GM21367 (cell line): Measurements from ENCODE around the gene ZNF641.

Experiments used
- ATAC-seq: cut with Tn5 transposase; IDR thresholded peaks from one replicate; pipeline ENCODE4 v1.9.1; 2021; ENCODE audit not compliant: unreplicated experiment

Gene ZNF641

DNA sequence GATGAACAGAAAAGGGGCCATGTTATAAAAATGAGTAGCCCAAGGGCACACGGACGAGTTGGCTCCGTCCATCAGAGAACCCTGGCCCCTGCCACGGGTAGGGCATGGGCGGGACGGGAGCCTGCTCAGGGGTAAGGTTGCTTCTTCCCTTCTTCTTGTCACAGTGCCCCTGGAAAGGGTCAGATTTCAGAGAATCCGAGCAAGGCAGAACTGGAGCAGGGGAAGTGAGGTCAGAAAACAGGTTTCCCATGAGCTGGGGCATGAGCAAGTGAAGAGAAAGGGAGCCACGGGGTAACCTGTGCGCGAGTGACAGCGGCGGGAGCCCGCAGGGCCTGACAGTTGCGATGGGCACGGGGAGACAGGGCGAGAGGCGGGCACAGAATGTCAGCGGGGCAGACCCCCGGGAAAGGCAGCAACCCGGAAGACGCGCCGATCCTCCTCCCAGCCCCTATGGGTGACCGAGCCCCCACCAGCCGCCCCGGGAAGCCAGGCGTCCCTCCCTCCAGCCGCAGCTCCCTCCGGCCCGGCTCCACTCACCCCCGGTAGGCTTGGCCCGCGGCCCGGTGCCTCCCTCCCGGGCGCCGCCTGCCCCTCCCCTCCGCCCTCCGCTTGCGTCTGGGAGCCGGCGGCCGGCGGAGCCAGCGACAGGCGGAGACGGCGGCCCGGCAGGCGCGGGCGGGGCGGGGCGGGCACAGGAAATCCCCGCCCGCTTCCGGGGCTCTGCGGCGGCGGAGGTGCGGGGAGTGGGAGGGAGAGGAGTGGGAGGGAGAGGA lies at the start of gene ZNF641:
Gene ZNF641, minus strand, starts transcription at position 671 of the 773 bp plus-strand sequence. CDS start 2,829 bp downstream, outside the sequence.
- peak; percentile 78 for ATAC-seq

DNA sequence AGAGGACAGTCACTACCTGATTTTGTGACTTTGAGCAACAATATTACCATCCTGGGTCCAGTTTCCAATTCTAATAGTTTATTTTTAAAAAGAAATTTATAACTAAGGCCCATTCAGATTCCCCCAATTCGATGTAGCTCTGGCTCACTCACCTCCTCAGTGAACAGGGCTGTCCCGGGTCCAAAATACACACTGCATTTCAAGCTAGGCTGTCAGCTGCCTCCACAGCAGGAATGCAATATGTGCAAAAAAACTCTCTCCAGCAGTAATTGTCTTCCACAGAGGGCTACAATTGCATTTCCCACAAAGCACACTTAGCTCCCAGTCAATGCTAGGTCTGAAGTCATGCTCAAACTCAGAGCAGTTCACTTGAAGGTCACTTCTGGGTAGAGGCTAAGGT lies 39.3 kb upstream of the ZNF641 start:
- no peak for ATAC-seq

DNA sequence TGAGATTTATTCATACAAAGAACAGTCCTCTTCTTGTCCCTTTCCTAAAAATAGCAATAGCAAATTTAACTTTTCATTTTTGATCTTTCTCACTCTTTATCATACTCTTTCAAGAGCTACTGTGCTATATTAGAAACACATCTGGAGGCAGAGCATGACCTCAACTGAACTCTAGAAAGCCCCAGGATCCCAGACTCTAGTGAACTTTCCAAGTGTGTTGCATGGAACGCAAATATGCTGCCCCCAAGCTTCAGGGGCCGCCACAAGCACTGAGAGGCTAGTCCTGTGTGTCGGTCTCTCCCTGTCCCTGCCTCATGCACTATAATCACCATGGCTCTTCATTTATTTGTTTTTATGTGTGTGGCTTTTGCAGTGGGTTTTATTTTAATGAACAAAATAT lies 38.7 kb upstream of the ZNF641 start:
- ATAC-seq = no peak

DNA sequence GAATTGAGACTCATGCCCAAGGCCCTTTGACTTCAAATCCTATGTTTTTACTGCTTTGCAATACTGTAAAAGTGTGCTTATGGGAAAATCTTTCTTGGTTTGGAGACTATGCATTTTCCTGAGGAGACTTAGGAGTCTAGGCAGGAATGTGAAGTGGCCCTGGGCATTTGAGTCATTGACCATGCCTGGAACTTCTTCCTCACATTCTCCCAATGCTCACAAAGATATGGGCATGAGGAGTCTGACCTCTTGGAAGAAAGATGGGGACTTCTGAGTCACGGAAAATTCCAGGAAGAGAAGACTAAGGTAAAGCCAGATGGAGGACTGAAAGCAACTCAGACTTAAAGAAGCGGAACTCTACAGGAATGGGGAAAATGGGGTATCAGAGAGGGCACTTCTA lies 38.2 kb upstream of the ZNF641 start:
- no peak for ATAC-seq

DNA sequence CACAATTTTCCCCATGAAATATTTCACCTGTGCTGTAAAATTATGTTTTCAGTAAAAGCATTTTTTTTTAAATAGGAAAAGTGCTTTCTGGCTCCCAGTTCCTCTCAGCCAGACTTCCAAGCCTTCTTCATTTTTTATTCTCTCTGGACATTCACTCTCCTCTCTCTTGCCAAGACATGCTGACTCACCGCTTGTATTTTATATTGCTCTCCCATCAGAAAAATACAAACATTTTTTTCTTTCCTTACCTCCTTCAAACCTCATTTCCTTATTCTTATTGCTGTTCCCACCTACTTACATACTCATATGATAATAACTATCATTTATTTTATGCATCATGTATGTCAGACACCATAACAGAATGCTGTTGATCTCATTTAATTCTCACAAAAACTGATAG lies 37.7 kb upstream of the ZNF641 start:
- ATAC-seq = no peak

DNA sequence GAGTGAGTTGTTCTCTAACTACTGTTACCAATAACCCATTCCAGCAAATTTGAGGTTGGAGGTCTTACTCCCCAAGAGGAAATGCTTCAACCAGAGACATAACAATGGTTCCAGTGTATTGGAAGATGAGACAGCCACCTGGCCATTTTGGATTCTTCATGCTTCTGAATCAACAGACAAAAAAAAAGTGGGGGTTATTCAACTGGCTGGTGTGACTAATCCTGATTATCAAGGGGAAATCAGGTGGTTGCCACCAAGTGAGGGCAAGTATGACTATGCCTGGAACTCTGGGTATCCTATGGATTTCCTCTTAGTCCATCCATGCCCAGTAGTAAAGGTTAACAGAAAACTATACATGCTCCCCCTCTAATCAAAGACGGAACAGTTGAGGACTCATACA lies 29.9 kb upstream of the ZNF641 start:
- no peak for ATAC-seq

DNA sequence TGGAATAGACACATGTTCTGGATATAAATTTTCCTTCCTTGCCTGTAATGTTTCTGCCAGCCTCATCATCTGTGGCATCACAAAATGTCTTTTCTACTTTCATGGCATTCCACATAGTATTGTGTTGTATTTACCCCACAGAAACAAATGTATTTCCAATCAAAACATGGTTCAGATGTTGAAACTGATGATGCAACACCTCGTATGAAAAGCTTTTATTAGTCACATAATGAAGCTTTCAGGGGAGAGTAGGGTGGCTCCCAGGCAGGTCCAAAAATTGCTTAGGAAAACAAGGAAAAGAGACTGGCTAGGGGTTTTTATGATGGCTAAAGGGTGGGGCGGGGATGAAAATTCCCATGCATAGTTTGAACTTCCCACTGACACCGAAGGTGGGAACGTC lies 29.1 kb upstream of the ZNF641 start:
- ATAC-seq = no peak

DNA sequence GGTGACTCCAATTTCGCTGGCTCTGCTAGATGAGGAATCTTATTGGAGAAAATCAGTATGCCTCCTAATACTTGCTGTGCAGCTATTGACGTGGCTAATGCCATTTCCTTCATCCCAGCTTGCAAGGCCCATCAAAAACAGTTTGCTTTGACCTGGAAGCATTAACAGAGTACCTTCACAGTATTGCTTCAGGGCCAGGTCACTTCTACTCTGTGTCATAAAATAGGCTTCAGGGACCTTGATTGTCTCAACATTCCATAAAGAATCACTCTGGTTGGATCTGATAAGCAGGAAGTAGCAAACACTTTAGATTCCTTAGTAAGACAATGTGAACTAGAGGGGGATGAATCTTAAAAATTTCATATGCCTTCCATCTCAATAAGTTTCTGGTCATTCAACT lies 26.9 kb upstream of the ZNF641 start:
- no peak for ATAC-seq

DNA sequence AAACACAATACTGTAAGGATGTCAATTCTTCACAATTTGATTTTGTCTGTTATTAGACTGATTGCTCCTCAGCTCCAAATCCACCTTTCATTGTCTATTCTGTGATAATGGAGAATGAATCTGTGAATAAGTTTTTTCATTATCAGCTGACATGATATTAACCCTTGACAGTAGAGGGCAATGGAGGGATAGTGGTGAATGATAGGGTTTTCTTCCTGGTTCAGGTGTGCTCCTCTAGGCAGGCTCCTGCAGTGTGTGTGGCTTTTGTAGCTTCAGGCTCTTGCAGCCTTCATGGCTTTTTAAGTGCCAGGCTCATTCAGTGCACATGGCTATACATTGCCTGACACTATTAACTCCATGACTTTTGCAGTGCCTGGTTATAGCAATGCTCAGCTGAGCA lies 23.4 kb upstream of the ZNF641 start:
- no peak for ATAC-seq

DNA sequence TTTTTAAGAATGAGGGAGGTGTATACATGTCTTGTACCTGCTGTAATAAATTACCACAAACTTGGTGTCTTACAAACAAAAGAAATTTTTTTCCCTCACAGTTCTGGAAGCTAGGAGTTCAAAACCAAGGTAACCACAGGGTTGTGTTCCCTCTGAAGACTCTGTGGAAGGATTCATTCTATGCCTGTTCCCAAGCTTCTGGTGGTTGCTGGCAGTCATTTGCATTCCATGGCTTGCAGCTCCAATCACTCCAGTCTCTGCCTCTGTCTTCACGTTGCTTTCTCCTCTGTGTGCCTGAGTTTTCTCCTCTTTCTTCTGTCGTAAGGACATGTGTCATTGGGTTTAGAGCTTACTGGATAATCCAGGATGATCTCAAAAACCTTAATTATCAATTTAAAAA lies 15.4 kb upstream of the ZNF641 start:
- ATAC-seq = no peak

DNA sequence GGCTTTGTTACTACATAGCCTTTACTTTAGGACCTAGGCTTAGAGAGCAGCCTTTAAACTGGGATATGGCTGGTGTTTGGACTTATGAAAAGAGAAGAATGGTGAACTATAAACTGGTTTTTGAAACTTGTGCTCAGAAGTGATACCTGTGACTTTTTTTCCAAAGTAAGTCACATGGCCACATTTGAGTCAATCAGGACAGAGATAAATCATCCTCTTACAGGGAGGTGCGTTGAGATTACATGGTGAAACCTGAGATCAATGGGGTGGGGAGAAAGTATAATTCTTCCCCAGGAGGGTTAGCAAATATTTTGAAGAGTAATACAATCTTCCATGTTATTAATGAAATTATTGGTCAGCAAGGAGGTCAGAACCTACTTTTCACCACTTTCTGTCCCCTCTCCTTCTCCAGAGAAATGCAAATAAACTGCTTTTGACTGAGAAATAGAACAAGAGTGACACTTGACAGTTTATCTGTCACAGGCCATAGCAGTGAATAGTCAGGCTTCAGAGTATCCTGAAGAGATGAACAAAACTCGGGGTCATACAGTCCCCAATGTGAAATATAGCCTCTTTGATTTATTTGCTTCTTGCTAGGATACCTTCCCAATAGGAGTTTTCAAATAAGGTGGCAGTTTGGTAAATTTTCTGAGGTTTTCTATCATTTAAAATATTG lies 11.1 kb upstream of the ZNF641 start:
- ATAC-seq = no peak

DNA sequence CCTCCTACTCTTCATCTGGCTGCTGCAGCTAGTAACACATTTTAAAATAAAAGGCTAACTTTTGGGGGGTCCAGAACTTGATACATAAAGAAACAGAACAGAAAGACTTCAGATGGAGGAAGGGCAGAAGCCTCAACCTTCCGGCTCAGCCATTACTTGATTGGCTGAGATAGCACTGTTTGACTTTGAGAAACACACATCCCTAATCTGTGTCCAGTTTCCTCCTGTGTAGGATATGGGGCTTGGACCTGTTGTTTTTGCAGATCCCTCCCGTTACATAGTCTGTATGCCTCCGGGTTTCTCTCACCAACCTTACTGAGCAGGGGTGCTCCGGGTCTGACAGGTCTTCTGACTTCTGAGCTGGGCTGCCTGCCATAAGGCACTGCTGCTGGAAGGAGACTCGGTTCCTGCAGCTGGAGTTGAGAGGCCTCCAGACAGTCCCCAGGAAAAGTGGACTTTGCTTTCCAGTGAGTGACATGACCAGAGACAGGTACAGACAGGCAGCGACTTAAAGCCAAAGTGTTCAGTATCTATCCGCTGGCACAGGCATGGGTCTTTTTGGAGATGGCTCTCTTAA lies 8.3 kb upstream of the ZNF641 start:
- ATAC-seq = no peak

DNA sequence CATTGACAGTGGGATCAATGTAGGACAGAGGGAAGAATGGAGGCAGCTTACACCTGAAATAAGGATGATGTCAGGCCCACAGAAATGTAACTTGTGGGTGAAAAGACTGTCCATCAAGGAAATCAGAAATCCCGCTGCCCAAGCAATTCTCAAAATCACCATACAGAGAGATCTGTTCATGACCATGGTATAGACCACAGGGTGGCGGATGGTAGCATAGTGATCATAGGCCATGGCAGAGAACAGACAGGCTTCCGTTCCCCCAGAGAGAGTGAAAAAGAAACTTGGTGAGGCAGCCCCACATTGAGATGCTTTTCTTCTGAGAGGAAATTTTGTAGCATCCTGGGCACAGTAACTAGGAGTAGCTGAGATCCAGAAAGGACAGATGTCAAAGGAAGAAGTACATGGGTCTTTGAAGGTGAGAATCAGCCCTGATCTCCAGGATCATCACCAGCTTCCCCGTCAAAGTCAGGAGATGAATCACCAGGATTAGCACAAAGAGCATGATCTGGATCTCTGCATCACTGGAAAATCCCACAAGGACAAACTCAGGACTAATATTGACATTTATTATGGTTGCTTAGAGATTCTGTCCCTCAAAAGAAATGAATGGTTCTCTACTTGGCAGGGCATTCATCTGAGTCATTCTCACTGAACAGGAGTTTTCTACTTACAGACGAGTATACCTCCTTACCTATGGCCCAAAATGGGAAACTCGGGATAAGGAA lies 5.5 kb upstream of the ZNF641 start:
- ATAC-seq = no peak

DNA sequence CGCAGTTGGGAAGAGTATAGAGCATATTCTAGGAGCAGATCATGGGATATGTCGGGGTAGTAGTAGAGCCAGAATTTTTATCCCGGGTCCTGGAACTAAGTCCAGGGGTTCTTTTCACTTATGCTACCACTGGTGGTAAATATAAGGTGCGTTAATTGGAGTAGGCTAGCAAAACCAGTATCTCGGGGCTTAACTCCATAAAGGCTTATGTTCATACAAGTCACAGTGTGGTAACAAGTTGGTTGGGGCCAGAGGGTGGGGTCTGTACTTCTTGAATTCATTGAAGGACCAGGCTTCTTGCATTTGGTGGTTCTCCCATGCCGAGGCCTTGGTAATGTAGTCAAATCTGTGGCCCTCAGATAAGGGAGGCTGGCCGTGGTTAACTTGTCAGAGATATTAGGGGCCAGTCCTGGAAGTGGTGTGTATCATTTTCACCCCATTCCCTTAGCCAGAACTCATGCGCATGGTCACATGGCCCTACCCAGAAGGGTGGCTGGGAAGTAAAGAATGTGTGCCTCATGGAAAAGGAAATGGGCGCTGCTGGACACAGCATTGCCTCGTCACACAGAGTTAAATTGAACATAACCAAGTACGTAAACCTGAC lies 1.5 kb upstream of the ZNF641 start:
- ATAC-seq = no peak

DNA sequence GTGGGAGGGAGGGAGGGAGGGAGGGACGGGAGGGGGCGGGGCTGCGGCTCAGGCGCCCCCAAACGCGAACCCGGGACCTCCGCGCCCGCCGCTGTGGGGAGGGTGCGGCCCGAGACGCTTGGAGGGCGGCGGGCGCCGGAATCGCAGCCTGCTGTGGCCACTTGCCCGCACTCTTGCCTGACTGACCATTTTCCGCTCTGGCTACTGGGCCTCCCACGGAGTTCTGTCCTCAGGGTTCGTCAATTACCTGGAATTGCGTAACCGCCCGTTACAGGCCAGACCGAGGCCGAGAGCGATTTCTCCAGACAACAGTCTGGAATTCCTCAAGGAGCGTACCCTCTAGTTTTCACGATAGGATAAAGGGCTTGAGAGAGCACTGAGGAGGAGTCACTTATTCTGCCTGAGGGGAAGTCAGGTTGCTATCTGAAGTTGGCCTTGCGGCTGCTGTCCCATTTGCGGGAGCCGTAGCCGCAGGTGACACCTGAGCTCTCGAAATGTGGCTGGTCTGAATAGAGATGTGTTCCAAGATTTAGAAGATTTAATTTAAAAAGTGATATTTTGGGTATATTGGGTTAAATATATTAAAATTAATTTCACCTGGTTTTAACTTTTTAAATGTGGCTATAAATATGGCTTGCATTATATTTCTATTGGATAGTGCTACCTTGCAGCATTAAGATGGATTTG lies 446 bp upstream of the ZNF641 start:
- ATAC-seq = peak; percentile 35

DNA sequence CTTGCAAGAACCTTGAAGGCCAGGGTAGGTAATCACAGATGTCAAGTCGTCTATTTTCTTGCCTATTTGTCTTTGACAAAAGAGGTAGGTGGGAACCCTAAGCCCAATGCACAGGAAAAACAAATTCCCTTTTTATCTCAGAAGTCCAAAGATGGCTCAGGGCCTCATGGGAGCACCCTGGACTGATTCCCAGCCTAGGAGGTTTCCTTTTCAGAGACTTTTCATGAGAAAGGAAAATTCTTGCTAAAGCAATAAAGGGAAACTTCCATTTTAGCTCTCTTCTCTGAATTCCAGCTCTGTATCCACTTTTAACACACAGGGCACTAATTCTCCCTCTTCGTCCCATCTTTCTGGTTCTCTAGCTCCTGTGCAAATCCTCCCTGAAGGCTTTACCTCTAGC lies 1.2 kb downstream of the ZNF641 start:
- no peak for ATAC-seq

DNA sequence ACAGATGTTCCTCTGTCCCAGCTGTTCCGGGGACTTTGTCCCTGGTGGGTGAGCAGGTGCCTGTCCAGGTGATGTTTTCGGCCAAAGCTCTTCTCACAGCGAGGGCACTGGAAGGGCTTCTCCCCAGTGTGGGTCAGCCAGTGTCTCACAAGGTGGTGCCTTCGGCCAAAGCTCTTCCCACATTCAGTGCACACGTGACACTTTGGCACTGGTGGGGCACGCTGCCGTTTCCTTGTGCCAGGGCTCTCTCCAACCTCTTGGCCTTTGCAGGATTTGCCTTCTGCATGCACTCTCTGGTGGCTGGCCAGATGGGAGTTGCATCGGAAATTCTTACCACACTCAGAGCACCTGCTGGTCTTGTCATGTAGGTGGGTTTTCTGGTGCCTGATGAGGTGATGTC lies 7.7 kb downstream of the ZNF641 start:
- ATAC-seq = no peak

DNA sequence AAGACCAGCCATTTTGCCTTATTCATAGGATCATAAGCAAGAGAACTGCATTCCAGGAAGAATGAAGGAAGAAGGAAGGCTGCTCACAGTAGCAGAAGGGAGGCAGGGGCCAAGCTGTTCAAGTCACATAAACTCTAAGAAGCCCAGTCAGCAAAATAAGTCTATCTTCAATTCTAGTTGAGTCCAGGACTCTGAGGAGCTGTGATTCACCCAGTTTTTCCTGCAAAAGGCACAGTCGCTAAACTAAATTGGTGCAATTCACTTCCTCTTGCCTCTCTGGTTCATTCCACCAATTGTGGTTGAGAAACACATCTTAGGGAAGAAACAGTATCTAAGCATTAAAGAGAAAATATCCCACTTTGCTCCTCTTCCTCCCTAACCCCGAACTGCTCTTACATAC lies 9.8 kb downstream of the ZNF641 start:
- no peak for ATAC-seq

DNA sequence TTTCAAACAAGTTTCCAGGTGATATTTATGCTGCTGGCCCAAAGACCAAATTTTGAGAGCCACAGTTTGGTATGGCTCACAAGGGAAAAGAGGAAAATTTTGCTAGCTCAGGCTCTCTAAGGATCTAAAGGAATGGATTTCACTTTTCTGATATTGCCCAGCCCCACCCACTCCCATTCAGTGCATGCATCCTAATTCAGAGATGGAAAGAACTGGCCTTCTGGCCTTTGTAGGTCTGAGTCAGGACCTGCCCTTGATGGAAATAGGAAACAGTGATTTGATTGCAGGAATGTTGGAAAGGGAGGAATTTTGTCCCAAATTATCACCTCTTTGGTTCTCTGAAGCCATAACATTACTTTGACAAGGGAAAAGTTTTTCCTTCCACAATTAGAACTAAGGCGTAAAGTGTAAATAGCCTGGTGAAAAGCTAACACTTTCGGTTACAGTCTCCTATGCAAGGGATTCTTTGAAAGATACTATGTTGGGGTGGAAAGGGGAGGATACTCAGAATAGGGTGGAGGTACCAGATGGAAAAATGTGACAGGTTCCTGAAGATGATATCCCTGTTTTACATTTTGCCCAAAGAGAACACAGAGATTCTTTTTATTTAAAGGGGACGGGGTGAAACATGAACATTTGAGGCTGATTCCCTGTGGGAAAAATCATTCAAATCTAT lies 11.1 kb downstream of the ZNF641 start:
- ATAC-seq = no peak

DNA sequence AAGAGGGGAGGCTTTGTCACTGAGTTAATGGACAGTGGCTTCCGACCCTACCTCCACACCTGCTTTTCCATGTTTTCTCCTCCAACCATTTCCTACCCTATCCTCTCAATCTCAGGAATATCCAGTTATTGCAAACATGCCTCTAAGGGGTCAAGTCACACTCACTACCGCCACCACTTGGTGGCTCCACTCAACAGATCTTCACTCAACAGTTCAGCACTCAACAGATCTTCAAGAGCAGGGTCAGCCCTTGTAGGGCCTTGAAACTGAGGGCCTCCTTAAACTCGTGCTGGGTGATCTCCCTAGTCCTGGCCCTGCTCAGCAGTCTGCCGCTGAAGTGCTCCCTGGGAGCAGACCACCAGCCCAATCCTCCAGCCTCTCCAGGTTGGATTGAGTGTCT lies 14.2 kb downstream of the ZNF641 start:
- no peak for ATAC-seq
